ENCODE measurements around the gene NRG2. TPM values are rescaled to one million over a fixed set of nuclear protein-coding genes. Genes with fewer than 3 reads are reported as not detected.

Gene NRG2
- polyA plus RNA-seq, 3 donors = 0.01 TPM; not detected in 2

DNA sequence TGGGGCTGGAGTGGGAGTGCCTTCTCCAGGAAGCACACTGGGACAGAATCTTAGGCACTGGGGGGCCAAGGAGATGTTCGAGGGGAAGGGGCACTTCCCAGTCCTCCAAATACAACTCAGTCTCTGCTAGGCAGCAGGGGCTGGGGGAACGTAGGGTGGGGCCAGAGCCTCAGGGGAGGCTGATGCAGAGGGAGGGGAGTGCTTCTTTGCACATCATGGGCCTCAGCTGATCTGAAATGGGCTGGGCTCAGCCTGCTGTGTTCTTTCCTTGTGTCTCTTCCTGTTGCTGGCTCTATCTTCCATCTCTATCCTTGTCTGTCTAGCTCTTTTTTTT lies 231.9 kb downstream of the NRG2 start:
- Histone ChIP-seq H3K4me2 (replicated peaks; ENCODE audit: extremely low read depth, low read length, poor library complexity, severe bottlenecking) (no peak overlapping the region), H3K27me3 (ENCODE audit: control insufficient read depth in 2 of 2, insufficient read depth in 2 of 2, low read length in 2 of 2) (no peaks in the 10 kb centered on the region), H3K27ac (ENCODE audit: low read depth in 1 of 2, low read length in 2 of 2) (no peak overlapping the region), H2AFZ (ENCODE audit: insufficient read depth, low read depth, low read length, poor library complexity, severe bottlenecking) (no peak overlapping the region), H4K20me1 (ENCODE audit: insufficient read depth, low read length) (no peaks in the 10 kb centered on the region), H3K4me3 (replicated peaks in 1 of 3; ENCODE audit: low read depth in 2 of 3, low read length in 3 of 3) (no peak overlapping the region), H3K4me1 (ENCODE audit: control insufficient read depth in 1 of 2, insufficient read depth in 2 of 2, low read length in 2 of 2) (no peaks in the 10 kb centered on the region), H3K9ac (ENCODE audit: insufficient read depth, low read length, poor library complexity, severe bottlenecking) (no peak overlapping the region), H3K9me3 (replicated peaks in 1 of 2; ENCODE audit: control insufficient read depth in 1 of 2, insufficient read depth in 1 of 2, low read length in 2 of 2) (no peaks in the 10 kb centered on the region), H3K79me2 (ENCODE audit: insufficient read depth, low read length) (no peaks in the 10 kb centered on the region), H3K36me3 (replicated peaks in 1 of 2; ENCODE audit: control insufficient read depth in 1 of 2, insufficient read depth in 2 of 2, low read length in 2 of 2) (no peaks in the 10 kb centered on the region)
- Mint-ChIP-seq H3K27ac (no peak overlapping the region), H3K4me3 (no peak overlapping the region), H3K4me1 (no peaks in the 10 kb centered on the region), H3K36me3 (no peaks in the 10 kb centered on the region), H3K9me3 (no peaks in the 10 kb centered on the region), H3K27me3 (ENCODE audit: low read depth in 3 of 3) (peaks cover 8 to 13% (median 12%) of the 10 kb centered on the region in 3 donors)
- DNase-seq = no peak
- WGBS (ENCODE audit: insufficient coverage) = no CpG with 5 or more reads among the region's 2 CpGs
- intact Hi-C loops (cut with micrococcal nuclease) = no loop called here
- TF ChIP-seq, protein P1, sequence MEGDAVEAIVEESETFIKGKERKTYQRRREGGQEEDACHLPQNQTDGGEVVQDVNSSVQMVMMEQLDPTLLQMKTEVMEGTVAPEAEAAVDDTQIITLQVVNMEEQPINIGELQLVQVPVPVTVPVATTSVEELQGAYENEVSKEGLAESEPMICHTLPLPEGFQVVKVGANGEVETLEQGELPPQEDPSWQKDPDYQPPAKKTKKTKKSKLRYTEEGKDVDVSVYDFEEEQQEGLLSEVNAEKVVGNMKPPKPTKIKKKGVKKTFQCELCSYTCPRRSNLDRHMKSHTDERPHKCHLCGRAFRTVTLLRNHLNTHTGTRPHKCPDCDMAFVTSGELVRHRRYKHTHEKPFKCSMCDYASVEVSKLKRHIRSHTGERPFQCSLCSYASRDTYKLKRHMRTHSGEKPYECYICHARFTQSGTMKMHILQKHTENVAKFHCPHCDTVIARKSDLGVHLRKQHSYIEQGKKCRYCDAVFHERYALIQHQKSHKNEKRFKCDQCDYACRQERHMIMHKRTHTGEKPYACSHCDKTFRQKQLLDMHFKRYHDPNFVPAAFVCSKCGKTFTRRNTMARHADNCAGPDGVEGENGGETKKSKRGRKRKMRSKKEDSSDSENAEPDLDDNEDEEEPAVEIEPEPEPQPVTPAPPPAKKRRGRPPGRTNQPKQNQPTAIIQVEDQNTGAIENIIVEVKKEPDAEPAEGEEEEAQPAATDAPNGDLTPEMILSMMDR (IDR thresholded peaks at IDR 0.05) = no peak

GRCh38 chr5:139810341-139811273 lies 232.5 kb downstream of the NRG2 start:
- Histone ChIP-seq H2AFZ (ENCODE audit: insufficient read depth, low read depth, low read length, poor library complexity, severe bottlenecking) (no peak overlapping the region), H3K4me2 (replicated peaks; ENCODE audit: extremely low read depth, low read length, poor library complexity, severe bottlenecking) (no peak overlapping the region), H3K4me3 (replicated peaks in 1 of 3; ENCODE audit: low read depth in 2 of 3, low read length in 3 of 3) (no peak overlapping the region), H3K36me3 (replicated peaks in 1 of 2; ENCODE audit: control insufficient read depth in 1 of 2, insufficient read depth in 2 of 2, low read length in 2 of 2) (no peaks in the 10 kb centered on the region), H3K4me1 (ENCODE audit: control insufficient read depth in 1 of 2, insufficient read depth in 2 of 2, low read length in 2 of 2) (no peaks in the 10 kb centered on the region), H3K79me2 (ENCODE audit: insufficient read depth, low read length) (no peaks in the 10 kb centered on the region), H3K27me3 (ENCODE audit: control insufficient read depth in 2 of 2, insufficient read depth in 2 of 2, low read length in 2 of 2) (no peaks in the 10 kb centered on the region), H4K20me1 (ENCODE audit: insufficient read depth, low read length) (no peaks in the 10 kb centered on the region), H3K27ac (ENCODE audit: low read depth in 1 of 2, low read length in 2 of 2) (no peak overlapping the region), H3K9ac (ENCODE audit: insufficient read depth, low read length, poor library complexity, severe bottlenecking) (no peak overlapping the region), H3K9me3 (replicated peaks in 1 of 2; ENCODE audit: control insufficient read depth in 1 of 2, insufficient read depth in 1 of 2, low read length in 2 of 2) (no peaks in the 10 kb centered on the region)
- 85% methylated on average over 8 of the region's 8 CpGs for WGBS (ENCODE audit: insufficient coverage)
- no peak overlapping the region for H3K4me3 Mint-ChIP-seq
- H3K36me3 Mint-ChIP-seq = no peaks in the 10 kb centered on the region
- peaks cover 8 to 13% (median 12%) of the 10 kb centered on the region in 3 donors for H3K27me3 Mint-ChIP-seq (ENCODE audit: low read depth in 3 of 3)
- DNase-seq = no peak
- TF ChIP-seq, protein P1 (IDR thresholded peaks at IDR 0.05) = no peak
- no peaks in the 10 kb centered on the region for H3K4me1 Mint-ChIP-seq
- no peaks in the 10 kb centered on the region for H3K9me3 Mint-ChIP-seq
- intact Hi-C loops (cut with micrococcal nuclease) = no loop called here
- H3K27ac Mint-ChIP-seq = no peak overlapping the region
